PC-3 (cell line): ENCODE measurements around the gene PRPF40A. TPM values are rescaled to one million over a fixed set of nuclear protein-coding genes. Genes with fewer than 3 reads are reported as not detected.

Experiments used
- ATAC-seq: fragments of 200-7000 bp; cut with Tn5 transposase; 2 replicates; pipeline ENCODE4 v1.9.1; 2020; ENCODE audit warnings: mild to moderate bottlenecking, moderate library complexity
- BruUV-seq: library from RNA; stranded (reverse); fragments of 400-500 nt; replicated peaks from 2 replicates; lab custom pipeline; 2021; lab: Mats Ljungman, UMichigan
- CTCF ChIA-PET: fragments of 300-600 bp; sonication (Branson Sonifier 250); formaldehyde crosslinking; loops from one replicate; lab custom pipeline; 2022; ENCODE audit warnings: antibody characterized with exemption; lab: Charles Lee
- POLR2A ChIA-PET: fragments of 300-600 bp; sonication (Branson Sonifier 250); formaldehyde crosslinking; loops from one replicate; lab custom pipeline; 2022; ENCODE audit warnings: antibody characterized with exemption; ENCODE audit not compliant: unreplicated experiment; lab: Charles Lee
- DNase-seq: peaks from one replicate; pipeline ENCODE4 v3.0.0-alpha.2; 2015
- H2AFZ ChIP-seq: fragments of 300-600 bp; sonication (generic); 2 replicates; pipeline ENCODE4 v1.6.0; 2016; ENCODE audit warnings: antibody characterized with exemption, low read length
- H3F3A ChIP-seq: fragments of 300-600 bp; sonication (generic); one replicate; pipeline ENCODE4 v1.6.0; 2017; ENCODE audit warnings: antibody characterized with exemption, low read length, control low read depth, mild to moderate bottlenecking; ENCODE audit not compliant: unreplicated experiment
- H3K27ac ChIP-seq: fragments of 300-600 bp; sonication (generic); 2 replicates; pipeline ENCODE4 v1.5.1; 2016; ENCODE audit warnings: mild to moderate bottlenecking, low read length
- H3K27me3 ChIP-seq: fragments of 300-600 bp; sonication (generic); 2 replicates; pipeline ENCODE4 v1.6.1; 2016; ENCODE audit warnings: low read length, mixed read lengths
- H3K36me3 ChIP-seq: fragments of 300-600 bp; sonication (generic); 2 replicates; pipeline ENCODE4 v1.6.1; 2016; ENCODE audit warnings: low read depth, mixed run types, low read length, mixed read lengths
- H3K4me1 ChIP-seq: fragments of 300-600 bp; sonication (generic); 2 replicates; pipeline ENCODE4 v1.5.1; 2016; ENCODE audit warnings: low read length; ENCODE audit not compliant: insufficient read depth
- H3K4me2 ChIP-seq: fragments of 300-600 bp; sonication (generic); 2 replicates; pipeline ENCODE4 v1.6.0; 2016; ENCODE audit warnings: low read length
- H3K4me3 ChIP-seq: fragments of 300-600 bp; sonication (generic); 2 replicates; pipeline ENCODE4 v1.5.1; 2016; ENCODE audit warnings: mild to moderate bottlenecking, low read length, mixed read lengths
- H3K79me2 ChIP-seq: fragments of 300-600 bp; sonication (generic); 2 replicates; pipeline ENCODE4 v1.6.1; 2017; ENCODE audit warnings: low read length, mixed read lengths
- H3K9ac ChIP-seq: fragments of 300-600 bp; sonication (generic); 2 replicates; pipeline ENCODE4 v1.6.0; 2016; ENCODE audit warnings: mild to moderate bottlenecking, low read length
- H3K9me2 ChIP-seq: fragments of 300-600 bp; sonication (generic); replicated peaks from 2 replicates; pipeline ENCODE4 v1.6.1; 2016; ENCODE audit warnings: mixed run types, low read length, mixed read lengths
- H3K9me3 ChIP-seq: fragments of 300-600 bp; sonication (generic); 2 replicates; pipeline ENCODE4 v1.6.1; 2016; ENCODE audit warnings: low read length, mixed read lengths
- H4K20me1 ChIP-seq: fragments of 300-600 bp; sonication (generic); 2 replicates; pipeline ENCODE4 v1.6.1; 2016; ENCODE audit warnings: low read length, mixed read lengths
- CTCF ChIP-seq: fragments of 300-600 bp; sonication (generic); conservative IDR thresholded peaks from 2 replicates; pipeline ENCODE4 v1.5.1; 2017; ENCODE audit warnings: antibody characterized with exemption, low read depth, mild to moderate bottlenecking, low read length
- EZH2 ChIP-seq: fragments of 300-600 bp; sonication (generic); IDR thresholded peaks from one replicate; pipeline ENCODE4 v1.6.1; 2017; ENCODE audit warnings: antibody characterized with exemption, mild to moderate bottlenecking, low read length; ENCODE audit not compliant: unreplicated experiment
- EZH2phosphoT487 ChIP-seq: fragments of 300-600 bp; sonication (generic); IDR thresholded peaks from 2 replicates; pipeline ENCODE4 v1.6.1; 2018; ENCODE audit warnings: mild to moderate bottlenecking, antibody characterized with exemption, low read length, borderline replicate concordance
- intact Hi-C: fragments of 100-400 bp; cut with micrococcal nuclease; formaldehyde crosslinking; loops from 2 replicates; pipeline ENCODE4 v1.9.0; 2023
- total RNA-seq: library from RNA; depleted of rRNA; stranded (reverse); fragments of >200 nt; gene quantifications from 2 replicates; pipeline ENCODE4 v1.2.3, GENCODE V29; 2014

PRPF40A gene
- total RNA-seq, 1 experiment from 2014 or later = 140 TPM

DNA sequence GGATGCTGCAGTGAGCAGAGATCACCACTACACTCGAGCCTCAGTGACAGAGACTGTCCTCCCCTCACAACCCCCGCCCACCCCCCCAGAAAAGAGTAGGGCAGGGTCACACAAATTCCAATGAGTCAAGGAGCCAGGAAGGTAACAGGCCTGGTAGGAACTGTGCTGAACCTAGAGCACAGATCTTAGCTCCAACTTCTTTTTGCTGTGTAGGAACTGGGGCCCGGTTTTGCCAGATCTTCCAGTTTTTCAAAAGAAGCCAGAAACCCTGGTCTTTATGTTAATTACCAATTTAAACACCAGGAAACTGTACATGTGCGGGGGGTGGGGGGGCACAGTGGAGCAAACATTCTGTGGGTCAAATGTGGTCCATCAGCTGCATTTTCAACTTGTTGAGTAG, 71.0 kb downstream of the PRPF40A start:
- no peaks in the 10 kb centered on the region for H3K9me3 ChIP-seq
- no peak overlapping the region for H3K4me2 ChIP-seq
- ATAC-seq (no peak), DNase-seq (no peak)
- no peaks in the 10 kb centered on the region for H3K27me3 ChIP-seq
- H3K79me2 ChIP-seq = no peaks in the 10 kb centered on the region
- no peak overlapping the region for H2AFZ ChIP-seq
- intact Hi-C loops = no loop called here
- ChIA-PET POLR2A (interaction anchor here (0.6 to 0.7 kb wide), 4 partner anchors 16 to 591 kb away, joined by 3 to 9 read pairs (median 6); no protein-coding TSS in a partner anchor), CTCF (interaction anchor here (0.6 to 1.7 kb wide), 2 partner anchors 10 to 471 kb away, joined by 3 to 8 read pairs; partner anchors contain the start of gene STAM2)
- H3K4me3 ChIP-seq = no peak overlapping the region
- H3K4me1 ChIP-seq = peaks cover 20% of the 10 kb centered on the region
- BruUV-seq = no TSS peak
- no peaks in the 10 kb centered on the region for H4K20me1 ChIP-seq
- H3K27ac ChIP-seq = no peak overlapping the region
- H3K9ac ChIP-seq = no peak overlapping the region
- TF ChIP-seq EZH2phosphoT487 = no peak
- TF ChIP-seq EZH2 = no peak
- TF ChIP-seq CTCF = no peak
- peaks cover 15% of the 10 kb centered on the region; the same call in 1 of the 2 replicates for H3K36me3 ChIP-seq
- H3F3A ChIP-seq = peaks cover 3% of the 10 kb centered on the region
- H3K9me2 ChIP-seq = no peaks in the 10 kb centered on the region

DNA sequence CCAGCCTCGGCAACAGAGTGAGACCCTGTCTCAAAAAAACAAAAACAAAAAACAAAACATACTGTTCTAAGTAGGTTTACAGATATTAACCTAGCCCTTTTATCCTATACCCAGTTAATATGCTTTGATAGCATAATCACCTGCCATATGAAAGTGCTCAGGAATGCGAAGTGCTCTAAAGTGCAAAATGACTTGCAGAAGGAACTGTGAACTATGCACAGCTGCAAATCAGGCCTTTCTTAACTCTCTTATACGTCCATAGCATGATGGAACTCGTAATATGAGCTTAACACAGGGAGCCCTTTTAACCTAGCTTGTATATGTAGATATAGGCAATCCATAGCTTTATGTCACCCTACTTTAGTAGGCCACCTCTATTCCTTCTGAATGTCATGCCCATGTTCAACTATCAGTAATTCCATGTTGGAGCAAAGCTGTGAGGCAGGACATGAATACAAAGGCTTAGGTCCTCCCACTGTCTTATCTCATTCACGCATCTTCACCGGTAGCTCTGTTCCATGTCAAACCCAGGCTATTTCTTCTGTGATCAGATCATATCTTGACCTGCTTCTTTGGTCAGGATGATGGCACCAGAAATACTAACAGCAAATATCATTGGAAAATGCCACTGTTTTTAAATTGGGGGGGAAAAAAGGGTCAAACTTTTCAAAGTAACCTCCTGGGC, 72.9 kb downstream of the PRPF40A start:
- no peak overlapping the region for H3K4me3 ChIP-seq
- no peaks in the 10 kb centered on the region for H3K79me2 ChIP-seq
- intact Hi-C loops = no loop called here
- no peak for DNase-seq
- no peaks in the 10 kb centered on the region for H3K27me3 ChIP-seq
- ChIA-PET CTCF (no interaction called here), POLR2A (no interaction called here)
- no TSS peak for BruUV-seq
- H3K36me3 ChIP-seq = peaks cover 24% of the 10 kb centered on the region; the same call in 1 of the 2 replicates
- peaks cover 3% of the 10 kb centered on the region for H3F3A ChIP-seq
- no peaks in the 10 kb centered on the region for H3K9me2 ChIP-seq
- H2AFZ ChIP-seq = no peak overlapping the region
- no peaks in the 10 kb centered on the region for H4K20me1 ChIP-seq
- no peak overlapping the region for H3K27ac ChIP-seq
- peaks cover 20% of the 10 kb centered on the region for H3K4me1 ChIP-seq
- no peak overlapping the region for H3K9ac ChIP-seq
- H3K4me2 ChIP-seq = no peak overlapping the region
- ATAC-seq = no peak
- no peaks in the 10 kb centered on the region for H3K9me3 ChIP-seq
- TF ChIP-seq EZH2phosphoT487 = no peak
- no peak for TF ChIP-seq CTCF
- TF ChIP-seq EZH2 = no peak

GRCh38 chr2:152638590-152638989, 78.7 kb downstream of the PRPF40A start:
- no peak for DNase-seq
- BruUV-seq = no TSS peak
- no peak for ATAC-seq
- POLR2A ChIA-PET = no interaction called here
- no peaks in the 10 kb centered on the region for H4K20me1 ChIP-seq
- no peaks in the 10 kb centered on the region for H3K79me2 ChIP-seq
- H3K9ac ChIP-seq = no peak overlapping the region
- H3K4me1 ChIP-seq = no peaks in the 10 kb centered on the region
- no peak overlapping the region for H3K27ac ChIP-seq
- TF ChIP-seq CTCF (no peak), EZH2 (no peak), EZH2phosphoT487 (no peak)
- CTCF ChIA-PET = interaction anchor here (0.6 kb wide), 1 partner anchor 663 kb away, joined by 3 read pairs; no protein-coding TSS in a partner anchor
- no peak overlapping the region for H3K4me2 ChIP-seq
- no peaks in the 10 kb centered on the region for H3K27me3 ChIP-seq
- H3K9me2 ChIP-seq = no peaks in the 10 kb centered on the region
- H3K9me3 ChIP-seq = no peaks in the 10 kb centered on the region
- H3K4me3 ChIP-seq = no peak overlapping the region
- intact Hi-C loops = loop anchor here (5.0 kb wide), 1 partner anchor 601 kb away; no protein-coding TSS in a partner anchor
- no peak overlapping the region for H2AFZ ChIP-seq
- H3K36me3 ChIP-seq = peaks cover 19% of the 10 kb centered on the region; the same call in 1 of the 2 replicates
- no peaks in the 10 kb centered on the region for H3F3A ChIP-seq
